Brain microvascular endothelial cell (primary cell): Measurements from ENCODE around the gene RNF213.

Source experiments
- DNase-seq: peaks from one replicate; pipeline ENCODE4 v3.0.0-alpha.2; 2020
- H3K27ac ChIP-seq: fragments of 250-450 bp; sonication (Bioruptor Pico); 2 replicates; pipeline ENCODE4 v1.5.1; 2020; ENCODE audit warnings: mild to moderate bottlenecking, moderate library complexity
- H3K27me3 ChIP-seq: fragments of 250-450 bp; sonication (Bioruptor Pico); replicated peaks from 2 replicates; pipeline ENCODE4 v1.5.1; 2020; ENCODE audit warnings: mild to moderate bottlenecking
- H3K36me3 ChIP-seq: fragments of 250-450 bp; sonication (Bioruptor Pico); replicated peaks from 2 replicates; pipeline ENCODE4 v1.5.1; 2020; ENCODE audit warnings: mild to moderate bottlenecking
- H3K4me3 ChIP-seq: 2 replicates; pipeline ENCODE4 v1.5.1; 2011; ENCODE audit warnings: low read depth, mild to moderate bottlenecking, control low read depth, low read length, moderate library complexity
- CTCF ChIP-seq: IDR thresholded peaks from 2 replicates; pipeline ENCODE4 v1.5.1; 2011; ENCODE audit warnings: low read depth, mild to moderate bottlenecking, moderate library complexity, low read length, control low read depth, inconsistent platforms; ENCODE audit errors: missing control alignments
- in situ Hi-C: cut with HindIII; loops from 2 replicates; pipeline ENCODE4 v1.10.0; 2017; ENCODE audit warnings: low sequenced_read_pairs, low pct_ligation_motif_present

Gene RNF213

GRCh38 chr17:80445726-80446110 lies 185.1 kb downstream of the RNF213 start:
- H3K27ac ChIP-seq = no peak overlapping the region
- in situ Hi-C loops = loop anchor here (25.0 kb wide), 1 partner anchor 417 kb away; no protein-coding TSS in a partner anchor
- no peak overlapping the region for H3K4me3 ChIP-seq
- H3K27me3 ChIP-seq = peaks cover 4% of the 10 kb centered on the region
- no peaks in the 10 kb centered on the region for H3K36me3 ChIP-seq
- DNase-seq = no peak
- TF ChIP-seq CTCF = no peak

- Histone ChIP-seq H3K4me3 (no peak overlapping the region), H3K27ac (no peak overlapping the region), H3K36me3 (no peaks in the 10 kb centered on the region), H3K27me3 (peaks cover 4% of the 10 kb centered on the region)
- DNase-seq = no peak
- in situ Hi-C loops = loop anchor here (25.0 kb wide), 1 partner anchor 415 kb away; no protein-coding TSS in a partner anchor
- no peak for TF ChIP-seq CTCF
These were observed 186.2 kb downstream of the RNF213 start for GRCh38 chr17:80446645-80447405.

- no peak overlapping the region for H3K4me3 ChIP-seq
These were observed 187.1 kb downstream of the RNF213 start for GRCh38 chr17:80447790-80448189.

More at GRCh38 chr17:80447790-80448189, 187.1 kb downstream of the RNF213 start:
- no peak overlapping the region for H3K27ac ChIP-seq
- no peak for TF ChIP-seq CTCF
- peaks cover 4% of the 10 kb centered on the region for H3K27me3 ChIP-seq
- in situ Hi-C loops = loop anchor here (25.0 kb wide), 1 partner anchor 415 kb away; no protein-coding TSS in a partner anchor
- no peak for DNase-seq
- no peaks in the 10 kb centered on the region for H3K36me3 ChIP-seq
